GM21381 (cell line): ENCODE data around the gene CNOT6.

Experiments
- ATAC-seq: cut with Tn5 transposase; IDR thresholded peaks from one replicate; pipeline ENCODE4 v1.9.1; 2021; ENCODE audit warnings: mild to moderate bottlenecking, moderate library complexity; ENCODE audit not compliant: unreplicated experiment

CNOT6 gene

DNA sequence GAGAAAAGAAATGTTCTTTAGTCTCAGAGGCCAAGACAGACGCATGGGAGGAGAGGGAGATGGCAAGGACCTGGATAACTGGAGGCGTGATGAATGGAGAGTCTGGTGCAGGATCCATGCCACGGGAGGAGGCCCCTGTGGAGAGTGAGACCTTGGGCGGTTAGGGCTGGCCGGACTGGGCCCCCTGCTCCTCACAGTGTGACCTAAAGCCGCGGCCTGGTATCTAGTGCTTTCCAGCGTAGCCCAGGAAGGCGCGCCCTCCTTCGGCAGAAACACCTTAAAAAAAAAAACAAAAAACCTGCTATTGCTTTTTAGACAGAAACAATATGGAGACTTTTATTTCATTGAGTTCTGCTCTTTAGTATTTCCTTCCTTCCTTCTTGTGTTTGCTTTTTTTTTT is 64.1 kb downstream of the CNOT6 start:
- no peak for ATAC-seq

DNA sequence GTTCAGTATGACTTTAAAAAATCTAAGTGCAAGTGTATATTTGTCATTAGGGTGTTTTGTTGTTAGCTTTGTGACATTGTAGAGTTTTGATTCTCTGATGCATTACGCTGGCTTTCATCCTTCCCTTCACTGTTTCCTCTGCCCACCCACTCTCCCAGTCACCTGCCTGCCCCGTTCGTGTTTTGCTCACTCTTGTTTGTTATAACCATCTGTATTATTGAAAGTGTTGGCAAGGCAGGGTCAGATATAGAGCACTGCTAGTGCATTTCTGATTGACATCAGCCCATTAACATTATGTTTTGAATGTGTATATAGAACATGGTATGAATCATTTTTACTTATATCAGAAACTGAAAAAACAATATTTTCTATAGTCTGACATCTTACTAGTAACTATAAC is 69.8 kb downstream of the CNOT6 start:
- no peak for ATAC-seq

DNA sequence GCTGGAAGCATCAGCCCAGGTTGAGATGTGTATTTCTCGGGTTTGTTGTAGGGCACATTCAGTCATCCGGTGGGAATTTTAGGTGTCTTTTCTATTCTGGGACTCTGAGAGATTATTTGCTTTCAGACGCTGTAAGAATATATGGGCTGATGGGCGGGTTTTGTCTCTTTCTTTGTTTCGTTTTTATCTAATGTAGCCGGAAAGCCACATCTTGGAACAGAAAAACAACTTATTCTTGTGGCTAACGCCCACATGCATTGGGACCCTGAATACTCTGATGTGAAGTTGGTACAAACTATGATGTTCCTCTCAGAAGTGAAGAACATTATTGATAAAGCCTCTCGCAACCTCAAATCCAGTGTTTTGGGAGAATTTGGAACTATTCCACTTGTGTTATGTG is 74.7 kb downstream of the CNOT6 start:
- ATAC-seq, result no peak

DNA sequence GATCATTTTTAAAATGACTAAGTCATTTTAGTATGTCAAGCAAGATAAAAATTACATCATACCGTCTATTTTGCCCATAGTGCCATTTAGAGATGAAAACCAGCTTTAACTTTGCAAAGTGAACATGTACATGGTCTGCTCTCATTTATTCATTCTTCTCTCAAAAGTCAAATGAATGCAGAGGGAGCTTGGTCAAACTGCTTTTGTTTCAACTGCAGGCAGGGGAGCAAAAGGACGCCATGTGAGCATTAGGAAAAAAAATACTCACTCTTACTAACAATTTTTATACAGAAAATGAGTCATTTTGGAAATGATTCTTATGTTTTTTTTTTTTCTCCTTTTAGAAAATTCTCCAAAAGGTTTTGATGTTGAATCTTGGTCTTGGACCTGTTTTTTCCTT is 81.4 kb downstream of the CNOT6 start:
- no peak for ATAC-seq

DNA sequence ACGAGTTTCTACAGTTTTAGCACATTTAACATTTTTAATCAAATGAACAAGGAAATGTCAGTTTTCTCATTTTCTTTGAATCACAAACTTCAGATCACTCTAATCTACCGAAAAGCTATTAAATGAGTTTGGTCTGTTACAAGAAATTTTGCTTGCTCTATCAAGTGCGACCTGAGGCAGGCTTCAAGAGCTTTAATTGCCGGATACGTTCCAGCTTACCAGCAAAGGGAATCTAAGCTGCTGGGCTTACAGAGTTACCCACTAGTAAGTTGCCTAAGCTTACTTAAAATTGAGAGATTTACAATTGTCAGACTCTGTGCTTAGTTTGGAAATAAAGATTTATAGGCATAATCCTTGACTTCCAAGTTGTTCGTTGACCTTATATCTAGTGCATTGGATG is 86.5 kb downstream of the CNOT6 start:
- no peak for ATAC-seq

DNA sequence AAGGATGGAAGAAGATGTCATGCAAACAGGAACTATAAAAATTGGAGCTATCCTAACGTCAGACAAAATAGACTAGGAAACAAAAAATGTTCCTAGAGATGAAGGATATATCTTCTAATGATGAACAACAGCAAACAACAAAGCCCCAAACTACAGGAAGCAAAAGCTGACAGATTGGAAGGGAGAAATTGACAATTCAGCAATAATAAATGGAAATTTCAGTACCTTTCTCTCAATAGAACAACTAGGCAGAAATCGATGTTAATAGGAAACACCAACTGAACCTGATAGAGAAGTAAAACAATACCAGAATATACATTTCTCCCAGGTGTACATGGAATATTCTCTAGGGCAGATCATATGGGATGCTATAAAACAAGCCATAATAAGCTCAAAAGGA is 89.6 kb downstream of the CNOT6 start:
- no peak for ATAC-seq

DNA sequence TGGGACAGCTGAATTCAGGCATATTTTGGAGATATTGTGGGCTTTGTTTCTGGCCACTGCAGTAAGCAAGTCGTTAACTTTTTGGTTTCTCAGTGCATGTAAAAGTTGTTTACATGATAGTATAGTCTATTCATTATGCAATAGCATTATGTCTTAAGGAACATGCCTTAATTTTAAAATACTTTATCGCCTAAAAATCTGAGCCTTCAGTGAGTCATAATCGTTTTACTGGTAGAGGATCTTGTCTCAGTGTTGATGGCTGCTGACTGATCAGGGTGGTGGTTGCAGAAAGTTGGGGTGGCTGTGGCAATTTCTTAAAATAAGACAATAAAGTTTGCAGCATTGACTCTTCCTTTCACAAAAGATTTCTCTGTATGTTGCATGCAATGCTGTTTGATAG is 92.0 kb downstream of the CNOT6 start:
- no peak for ATAC-seq

DNA sequence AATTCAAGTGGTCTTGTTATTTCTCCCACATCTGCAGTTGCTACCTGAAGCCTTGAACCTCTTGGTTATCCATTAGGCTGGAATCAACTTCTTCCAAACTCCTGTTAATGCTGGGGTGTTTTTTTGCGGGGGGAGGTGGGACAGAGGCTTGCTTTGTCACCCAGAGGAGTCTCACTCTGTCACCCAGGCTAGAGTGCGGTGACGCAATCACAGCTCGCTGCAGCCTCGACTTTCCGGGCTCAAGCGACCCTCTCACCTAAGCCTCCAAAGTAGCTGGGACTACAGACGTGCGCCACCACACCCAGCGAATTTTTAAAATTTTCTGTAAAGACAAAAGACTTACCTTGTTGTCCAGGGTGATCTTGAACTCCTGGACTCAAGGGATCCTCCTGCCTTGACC is 92.7 kb downstream of the CNOT6 start:
- ATAC-seq, result no peak

DNA sequence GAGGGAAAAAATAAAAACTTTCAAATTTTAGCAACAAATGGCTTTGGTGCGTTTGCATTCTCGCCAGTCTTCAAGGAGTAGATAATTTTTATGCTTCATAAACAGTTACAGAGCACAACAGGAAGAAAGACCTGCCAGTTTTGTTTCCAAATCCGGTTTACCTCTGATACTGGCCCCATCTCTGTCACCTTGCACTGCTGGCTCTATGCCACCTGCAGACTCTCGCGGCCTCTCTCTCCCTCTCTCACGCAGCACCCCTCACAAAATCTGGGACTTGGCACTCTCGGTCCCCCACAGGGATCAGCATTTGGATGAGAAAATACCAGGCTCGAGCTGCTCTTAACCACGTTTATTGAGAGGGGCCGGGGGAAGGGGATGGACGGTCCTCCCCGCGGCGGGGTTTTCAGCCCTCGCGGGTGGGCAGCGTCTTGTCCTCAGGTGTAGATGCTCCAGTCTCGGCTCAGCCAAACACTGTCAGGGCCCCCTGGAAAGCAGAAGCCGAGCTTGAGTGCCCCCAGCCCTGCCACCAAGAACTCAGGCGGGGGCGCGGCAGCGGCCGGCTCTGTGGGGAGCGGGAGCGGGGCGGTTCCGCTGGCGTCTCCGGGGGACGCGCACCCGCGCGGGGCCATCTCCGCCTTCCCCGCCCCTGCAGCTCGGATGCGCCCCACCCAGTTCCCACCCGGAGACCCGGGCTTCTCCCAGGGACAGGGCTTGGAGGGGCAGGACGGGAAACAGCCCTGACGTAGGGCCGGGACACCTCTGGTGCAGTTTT is 95.8 kb downstream of the CNOT6 start:
- no peak for ATAC-seq

DNA sequence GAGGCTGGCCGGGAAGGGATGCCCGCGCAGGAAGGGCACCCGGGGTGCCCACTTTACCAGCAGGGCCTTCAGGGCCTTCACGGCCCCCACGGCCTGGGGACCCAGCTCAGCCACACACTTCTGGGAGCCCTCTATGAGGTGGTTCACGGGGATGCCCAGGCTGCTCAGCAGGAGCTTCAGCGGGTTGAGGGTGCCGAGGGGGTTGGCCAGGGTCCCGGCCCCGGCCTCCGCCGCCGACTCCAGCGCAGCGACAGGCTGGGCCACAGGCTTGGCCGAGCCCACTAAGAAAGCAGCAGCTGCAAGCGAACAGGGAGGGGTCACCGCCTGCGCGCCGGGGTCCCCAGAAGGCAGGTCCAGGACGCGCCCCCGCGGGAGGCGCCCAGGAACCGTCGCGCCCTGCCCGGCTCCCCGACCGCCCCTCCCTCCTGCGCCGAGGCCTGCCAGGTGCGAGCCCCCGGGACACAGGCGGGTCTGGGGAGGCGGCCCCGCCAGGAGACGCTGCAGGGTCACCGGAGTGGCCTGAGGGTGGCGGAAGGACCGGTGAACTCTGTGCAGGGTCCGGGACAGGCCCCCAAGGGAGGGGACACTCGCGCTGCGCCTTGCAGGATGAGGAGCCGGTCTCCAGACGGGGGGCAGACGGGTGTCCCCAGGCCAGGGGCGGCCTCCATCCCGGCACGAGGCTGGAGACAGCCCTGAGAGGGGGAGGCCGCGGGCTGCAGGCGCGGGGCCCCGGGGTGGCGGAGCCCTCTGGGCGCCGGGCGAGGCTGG is 96.5 kb downstream of the CNOT6 start:
- ATAC-seq, result no peak

DNA sequence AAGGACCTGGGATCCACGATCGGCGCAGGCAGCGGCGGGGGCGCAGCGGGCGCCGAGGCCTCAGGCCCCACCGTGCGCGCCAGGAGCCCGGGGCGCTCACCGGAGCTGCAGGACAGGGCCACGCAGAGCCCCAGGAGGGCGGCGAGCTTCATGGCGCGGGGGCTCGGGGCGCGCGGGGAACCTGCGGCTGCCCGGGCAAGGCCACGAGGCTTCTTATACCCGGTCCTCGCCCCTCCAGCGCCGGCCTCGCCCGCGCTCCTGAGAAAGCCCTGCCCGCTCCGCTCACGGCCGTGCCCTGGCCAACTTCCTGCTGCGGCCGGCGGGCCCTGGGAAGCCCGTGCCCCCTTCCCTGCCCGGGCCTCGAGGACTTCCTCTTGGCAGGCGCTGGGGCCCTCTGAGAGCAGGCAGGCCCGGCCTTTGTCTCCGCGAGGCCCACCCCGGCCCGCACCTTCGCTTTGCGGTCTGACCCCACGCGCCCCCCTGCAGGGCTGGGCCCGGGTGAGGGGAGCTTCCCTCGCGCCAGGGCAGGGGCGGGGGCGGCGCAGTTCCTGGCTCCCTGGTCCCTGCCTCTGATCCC is 97.2 kb downstream of the CNOT6 start, which contains the start of gene SCGB3A1:
Gene SCGB3A1 (minus strand): TSS at position 189 of the 577 bp plus-strand sequence. CDS start 37 bp downstream, at position 152.
- ATAC-seq, result no peak

DNA sequence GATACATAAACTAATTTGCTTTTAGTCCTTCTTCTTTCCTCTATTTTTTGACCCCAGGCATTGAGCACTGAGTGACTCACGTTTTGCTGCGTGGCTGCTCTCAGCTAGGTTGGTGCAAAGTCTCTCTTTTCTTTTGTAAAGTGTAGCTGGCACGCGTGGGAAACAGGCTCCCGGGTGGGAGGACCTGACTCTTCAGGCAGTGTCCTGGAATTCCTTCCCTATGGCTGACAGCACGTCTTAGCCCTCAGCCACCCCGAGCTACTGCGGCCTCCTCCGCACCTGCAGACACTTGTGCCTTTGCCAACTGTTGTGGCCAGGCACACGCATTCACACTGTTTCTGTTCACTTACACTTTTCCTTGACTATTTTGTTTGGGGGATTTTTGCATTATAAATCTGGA is 98.0 kb downstream of the CNOT6 start:
- ATAC-seq, result no peak

DNA sequence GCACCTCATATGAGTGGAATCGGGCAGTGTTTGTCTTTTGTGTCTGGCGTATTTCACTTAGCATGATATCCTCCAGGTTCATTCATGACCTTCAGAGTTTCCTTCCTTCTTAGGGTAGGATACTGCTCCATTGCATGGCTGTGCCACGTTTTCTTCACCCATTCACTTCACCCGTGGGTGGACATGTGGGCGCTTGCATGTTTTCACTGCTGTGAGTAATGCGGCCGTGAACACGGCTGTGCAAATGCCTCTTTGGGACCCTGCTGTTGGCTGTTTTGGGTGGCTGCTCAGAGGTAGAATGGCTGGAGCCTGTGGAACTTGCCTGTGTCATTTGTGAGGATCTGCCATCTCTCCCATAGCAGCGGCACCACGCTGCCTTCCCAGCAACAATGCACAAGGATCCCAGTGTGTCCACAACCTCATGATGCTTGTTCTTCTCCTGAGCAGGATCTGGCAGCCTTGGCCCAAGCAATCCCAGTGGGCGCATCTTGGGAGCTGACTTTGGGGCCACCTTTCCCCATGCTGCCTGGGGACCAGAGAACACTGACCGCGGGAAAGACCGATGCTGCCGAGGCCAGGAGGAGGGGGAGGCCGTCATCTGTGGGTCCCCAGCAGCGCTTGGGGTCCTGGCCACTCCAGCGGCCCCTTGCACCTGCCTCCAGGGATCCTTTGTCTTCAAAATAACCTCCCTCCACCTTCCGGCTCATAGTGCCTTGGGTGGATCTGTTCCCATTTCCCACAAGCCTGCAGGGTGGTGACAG is 99.4 kb downstream of the CNOT6 start:
- ATAC-seq, result no peak

DNA sequence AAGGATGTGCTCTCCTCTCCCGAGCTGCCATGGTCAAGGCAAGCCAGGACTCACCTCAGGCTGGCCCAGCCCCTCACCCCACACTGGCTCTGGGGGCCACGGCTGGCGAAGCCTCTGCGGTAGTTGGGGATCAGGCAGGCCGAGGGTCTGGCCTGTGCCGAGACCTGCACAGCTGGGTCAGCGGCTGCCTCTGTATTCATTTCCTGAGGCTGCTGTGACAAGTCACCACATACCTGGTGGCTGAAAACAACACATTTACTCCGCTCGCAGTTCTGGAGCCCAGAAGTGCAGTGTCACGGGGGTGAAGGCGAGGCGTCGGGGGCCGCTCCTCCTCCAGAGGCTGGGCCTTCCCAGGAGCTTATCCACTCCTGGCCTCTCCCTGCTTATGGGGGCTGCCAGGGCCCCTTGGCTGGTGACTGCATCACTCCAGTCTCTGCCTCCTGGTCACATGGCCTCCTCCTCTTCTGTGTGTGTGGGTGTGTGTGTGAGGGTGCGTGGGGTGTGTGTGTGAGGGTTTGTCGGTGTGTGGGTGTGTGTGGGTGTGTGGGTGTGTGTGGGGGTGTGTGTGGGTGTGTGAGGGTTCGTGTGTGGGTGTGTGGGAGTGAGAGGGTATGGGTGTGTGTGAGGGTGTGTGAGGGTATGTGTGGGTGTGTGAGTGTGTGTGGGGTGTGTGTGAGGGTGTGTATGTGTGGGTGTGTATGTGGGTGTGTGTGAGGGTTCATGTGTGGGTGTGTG is 100.3 kb downstream of the CNOT6 start:
- no peak for ATAC-seq

DNA sequence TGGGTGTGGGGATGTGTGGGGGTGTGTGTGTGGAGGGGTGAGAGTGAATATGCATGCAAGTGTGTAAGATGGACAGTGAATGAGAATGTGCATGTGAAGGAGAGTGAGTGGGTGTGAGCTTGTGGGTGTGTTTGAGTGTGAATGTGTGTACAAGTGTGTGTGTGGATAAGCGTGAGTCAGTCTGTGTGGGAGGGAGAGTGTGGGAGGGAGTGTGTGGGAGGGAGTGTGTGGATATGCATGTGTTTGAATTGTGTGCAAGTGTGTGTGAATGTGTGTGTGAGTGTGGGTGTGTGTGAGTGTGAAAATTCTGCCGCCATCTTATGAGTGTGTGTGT is 100.8 kb downstream of the CNOT6 start:
- no peak for ATAC-seq

DNA sequence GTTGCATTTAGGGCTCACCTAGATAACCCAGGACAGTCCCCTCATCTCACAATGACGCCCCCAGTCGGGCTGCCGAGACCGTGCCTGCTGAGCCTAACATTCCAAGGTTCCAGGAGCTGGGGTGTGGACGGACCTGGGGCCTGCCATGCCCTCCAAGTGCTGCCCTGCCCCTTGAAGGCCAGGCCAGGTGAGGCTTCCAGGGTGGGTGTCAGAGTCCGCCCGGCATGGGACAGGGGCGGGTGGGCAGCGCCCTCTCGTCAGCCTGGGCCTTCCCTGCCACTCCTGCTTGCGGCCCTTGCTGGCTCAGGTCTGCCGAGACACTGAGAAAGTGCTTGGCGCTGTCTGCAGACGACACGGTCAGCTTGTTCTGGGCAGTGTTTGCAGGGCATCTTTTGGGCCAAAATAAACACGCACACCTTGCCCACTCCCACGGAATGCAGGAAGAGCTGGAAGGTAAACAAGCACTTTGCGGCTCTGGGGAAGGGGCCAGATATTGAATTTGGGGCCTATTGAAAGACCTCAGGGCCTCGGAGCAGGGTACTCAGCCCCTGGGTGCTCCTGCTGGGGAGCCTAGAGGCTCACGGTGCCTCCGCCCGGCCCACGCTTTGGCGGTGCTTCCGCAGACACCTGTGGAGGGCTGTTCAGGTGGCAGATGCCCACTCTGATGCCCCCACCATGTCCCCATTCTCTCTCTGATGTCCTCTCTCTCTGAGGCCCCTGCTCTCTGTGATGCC is 101.4 kb downstream of the CNOT6 start:
- ATAC-seq, result no peak

DNA sequence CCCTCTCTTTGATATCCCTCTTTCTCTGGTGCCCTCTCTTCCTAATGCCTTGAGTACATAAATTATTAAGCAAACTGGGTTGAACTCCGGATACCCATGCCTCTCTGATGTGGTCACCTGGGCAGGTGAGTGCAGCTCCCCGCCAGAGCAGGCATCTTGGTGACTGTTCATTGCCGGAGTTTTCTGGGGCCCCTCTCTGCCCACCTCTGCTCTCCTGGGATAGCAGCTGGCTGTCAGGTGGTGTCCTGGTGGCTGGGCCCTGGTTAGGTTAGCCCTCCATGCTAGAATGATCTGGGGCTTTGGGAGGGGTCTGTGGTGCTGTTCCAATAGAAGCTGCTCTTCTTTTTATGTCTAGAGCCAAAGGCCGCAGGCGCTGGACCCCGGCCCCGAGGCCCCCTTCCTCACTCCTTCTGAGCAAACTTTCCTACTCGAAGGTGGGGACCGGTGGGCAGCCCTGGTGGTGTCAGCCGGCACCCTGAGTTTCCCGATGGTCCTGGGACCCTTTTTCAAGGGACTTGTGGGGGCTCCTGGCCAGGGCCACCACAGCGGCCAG is 102.0 kb downstream of the CNOT6 start:
- no peak for ATAC-seq

DNA sequence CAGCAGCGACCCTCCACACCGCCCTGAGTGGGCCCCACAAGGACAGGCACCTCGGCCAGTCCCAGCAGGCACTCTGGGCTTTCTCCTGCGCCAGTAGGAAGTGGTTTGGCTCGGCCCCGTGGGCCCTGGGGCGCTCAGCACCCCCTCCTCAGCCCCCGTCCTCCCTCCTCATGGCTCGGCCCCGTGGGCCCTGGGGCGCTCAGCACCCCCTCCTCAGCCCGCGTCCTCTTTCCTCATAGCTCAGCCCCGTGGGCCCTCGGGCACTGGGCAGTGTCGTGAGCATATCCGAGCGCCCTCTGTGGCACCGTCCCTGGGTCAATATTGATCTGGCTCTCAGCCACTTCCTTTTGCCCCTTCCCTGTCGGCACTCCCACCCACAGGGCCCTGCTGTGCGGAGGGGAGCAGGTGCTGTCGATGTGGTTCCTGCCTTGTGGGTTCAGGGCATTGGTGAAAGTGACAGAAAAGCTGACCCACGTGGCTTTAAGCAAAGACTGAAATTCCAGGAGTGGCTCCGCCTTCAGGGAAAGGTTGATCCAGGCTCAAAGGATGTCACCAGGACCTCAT is 102.6 kb downstream of the CNOT6 start:
- ATAC-seq, result no peak

DNA sequence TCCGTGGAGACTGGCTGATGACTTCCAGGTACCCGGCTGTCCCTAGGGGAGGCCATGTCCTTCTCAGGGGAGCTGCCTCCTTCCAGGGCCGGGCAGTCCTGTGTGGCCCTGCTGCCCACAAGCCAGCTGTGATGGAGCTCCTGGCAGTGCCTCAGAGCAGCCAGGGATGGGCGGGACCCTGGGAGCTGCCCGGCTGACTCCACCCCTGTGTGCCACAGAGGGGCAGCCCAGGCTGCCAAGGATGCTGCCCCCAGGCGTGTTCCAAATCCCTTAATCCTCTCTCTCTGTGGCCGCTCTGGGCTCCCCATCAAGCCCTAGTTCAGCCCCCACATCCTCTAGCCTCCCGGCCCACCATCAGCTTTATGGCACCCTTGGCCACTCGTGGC is 104.1 kb downstream of the CNOT6 start:
- ATAC-seq, result no peak
